Activated T-cell treated with anti-CD3 and anti-CD28 coated beads for 4 hours (primary cell): ENCODE measurements around the gene ADGRD2.

Experiments used
- DNase-seq: peaks from one replicate; pipeline ENCODE4 v3.0.0-alpha.2; 2020

ADGRD2 gene

GRCh38 chr9:124482431-124483031 lies 32.3 kb downstream of the ADGRD2 start:
- DNase-seq: no peak

DNA sequence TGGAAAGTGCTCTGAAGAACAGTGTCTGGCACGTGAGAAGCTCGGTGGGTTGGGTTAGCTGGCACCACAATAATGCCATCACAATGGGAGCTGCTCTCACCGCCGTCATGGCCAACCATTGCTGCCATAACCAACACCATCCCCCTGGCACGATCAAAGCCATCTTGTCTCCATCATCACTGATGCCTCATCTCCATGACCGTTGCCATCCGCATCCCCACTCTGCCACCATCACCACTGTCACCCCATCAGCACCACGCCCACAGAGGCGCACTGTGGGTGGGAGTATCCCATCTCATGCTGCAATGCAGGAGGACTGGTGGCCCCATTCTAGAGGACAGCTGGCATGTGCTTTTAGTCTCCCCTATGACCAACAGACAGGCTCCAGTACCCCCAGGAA lies 33.2 kb downstream of the ADGRD2 start:
- no peak for DNase-seq

- no peak for DNase-seq
Observed at GRCh38 chr9:124485201-124485600, 35.0 kb downstream of the ADGRD2 start.

DNA sequence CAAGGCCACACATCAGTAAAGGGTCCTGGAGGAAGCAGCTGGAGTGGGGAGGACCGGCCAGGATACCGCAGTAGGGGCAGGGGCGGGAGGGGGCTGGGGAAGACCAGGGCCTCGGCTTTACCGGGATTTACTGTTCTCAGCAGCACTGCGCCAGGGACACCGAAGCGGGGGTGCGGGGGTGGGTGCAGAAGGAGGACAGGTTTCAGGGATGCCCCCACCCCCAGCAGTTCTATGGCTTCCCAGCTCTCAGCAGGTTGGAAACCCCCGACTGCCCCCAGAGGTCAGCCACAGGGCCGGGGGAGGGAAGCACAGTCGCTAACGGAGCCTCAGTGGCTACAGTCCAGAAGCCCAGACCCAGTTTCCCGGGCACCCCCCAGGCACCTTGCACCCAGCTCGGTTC lies 35.7 kb downstream of the ADGRD2 start:
- DNase-seq: no peak

- no peak for DNase-seq
Observed at GRCh38 chr9:124486778-124487259, 36.6 kb downstream of the ADGRD2 start.

- no peak for DNase-seq
Observed at GRCh38 chr9:124487260-124488182, 37.3 kb downstream of the ADGRD2 start.

- no peak for DNase-seq
Observed at GRCh38 chr9:124488641-124489210, 38.5 kb downstream of the ADGRD2 start.

DNA sequence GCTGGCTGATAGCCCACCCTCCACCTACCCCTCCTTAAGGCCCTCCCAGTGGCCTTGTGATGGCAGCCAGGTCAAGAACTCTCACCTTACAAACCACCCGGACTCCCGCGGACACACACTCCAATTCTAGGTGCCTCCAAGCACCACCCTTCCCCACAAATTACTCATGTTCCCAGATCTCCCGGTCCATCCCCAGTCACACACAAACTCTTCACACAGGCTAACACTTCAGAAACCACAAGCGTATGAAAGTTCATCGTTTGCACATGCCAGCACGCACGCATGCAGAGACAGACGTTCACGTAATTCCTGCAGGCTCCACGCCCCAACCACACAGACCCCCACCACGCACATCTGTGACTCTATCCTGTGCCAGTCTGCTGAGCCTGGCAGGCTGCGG lies 39.0 kb downstream of the ADGRD2 start:
- DNase-seq: no peak

DNA sequence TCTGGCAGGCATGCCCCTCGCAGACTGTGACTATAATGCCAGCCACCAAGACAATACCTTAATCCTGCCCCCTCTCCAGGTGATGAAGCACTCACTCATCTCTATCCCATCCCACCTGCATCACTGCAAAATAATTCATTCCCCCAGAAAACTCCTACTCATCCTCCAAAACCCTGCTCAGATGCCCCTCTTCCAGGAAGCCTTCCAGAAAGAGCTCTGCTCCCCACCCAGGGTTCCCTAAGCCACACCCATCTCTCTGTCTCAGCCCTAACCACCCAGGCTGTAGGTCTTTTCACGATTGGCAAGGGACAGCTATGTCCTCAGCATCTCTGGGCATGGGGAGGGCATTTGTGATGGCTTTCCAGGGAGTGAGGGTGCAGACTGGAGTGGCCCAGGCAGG lies 39.8 kb downstream of the ADGRD2 start:
- DNase-seq: no peak

DNA sequence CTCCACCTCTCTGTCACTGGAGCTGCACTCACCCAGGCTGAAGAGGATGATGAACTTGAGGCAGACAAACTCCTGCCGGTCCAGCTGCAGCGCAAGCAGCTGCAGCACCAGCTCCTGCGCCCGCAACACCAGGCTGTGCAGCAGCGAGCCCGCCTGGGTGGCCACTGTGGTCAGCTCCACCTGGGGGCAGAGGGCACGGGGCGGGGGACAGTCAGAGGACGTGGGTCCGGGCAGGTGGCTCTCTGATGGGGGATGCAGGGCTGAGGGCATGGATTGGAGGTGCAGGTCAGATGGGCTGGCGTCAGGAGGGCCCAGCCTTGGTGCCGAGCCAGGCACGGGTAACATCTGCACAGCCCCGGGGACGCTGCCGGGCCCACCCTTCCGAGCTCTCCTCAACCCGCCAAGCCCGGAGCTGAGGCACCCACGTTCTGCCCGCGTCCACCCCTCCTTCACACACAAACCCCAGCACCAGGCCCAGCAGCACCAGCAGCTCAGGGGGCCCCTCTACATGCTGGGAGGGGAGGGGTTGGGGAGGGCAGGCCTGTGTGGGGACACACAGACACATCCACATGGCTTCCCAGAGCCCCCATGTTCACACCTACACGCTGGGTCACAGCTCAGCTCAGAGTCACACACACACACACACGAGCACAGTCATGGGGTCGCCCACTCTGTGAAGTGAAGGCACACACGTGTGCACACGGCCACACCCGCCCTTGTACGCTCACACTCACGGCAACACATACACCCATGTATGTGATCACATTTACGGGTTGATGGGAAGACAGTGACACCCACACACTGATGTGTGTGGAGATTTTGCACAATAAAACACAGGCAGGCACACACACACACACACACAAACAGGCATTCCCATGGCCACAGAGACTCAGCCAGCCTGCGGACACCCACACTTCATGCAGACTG lies 41.1 kb downstream of the ADGRD2 start:
- DNase-seq: no peak

GRCh38 chr9:124492818-124493217 lies 42.6 kb downstream of the ADGRD2 start:
- no peak for DNase-seq

DNA sequence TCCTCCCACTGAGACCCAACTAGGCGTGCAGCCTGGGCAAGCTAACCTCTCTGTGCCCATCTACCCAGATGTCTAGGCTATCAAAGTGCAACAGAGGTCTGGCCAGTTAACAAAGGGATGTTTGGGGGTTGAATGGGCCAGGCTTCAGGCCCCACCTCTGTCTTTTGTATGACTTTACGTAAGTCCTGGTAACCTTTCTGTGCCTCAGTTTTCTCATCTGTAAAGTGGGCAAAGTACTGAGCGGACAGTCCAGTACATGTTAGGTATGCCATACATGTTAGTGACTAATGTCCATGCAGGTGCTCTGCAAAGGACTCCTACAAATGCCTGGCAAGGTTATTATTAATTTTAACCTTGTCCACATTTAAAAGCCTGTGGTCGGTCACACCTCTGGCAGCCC lies 43.0 kb downstream of the ADGRD2 start:
- no peak for DNase-seq

DNA sequence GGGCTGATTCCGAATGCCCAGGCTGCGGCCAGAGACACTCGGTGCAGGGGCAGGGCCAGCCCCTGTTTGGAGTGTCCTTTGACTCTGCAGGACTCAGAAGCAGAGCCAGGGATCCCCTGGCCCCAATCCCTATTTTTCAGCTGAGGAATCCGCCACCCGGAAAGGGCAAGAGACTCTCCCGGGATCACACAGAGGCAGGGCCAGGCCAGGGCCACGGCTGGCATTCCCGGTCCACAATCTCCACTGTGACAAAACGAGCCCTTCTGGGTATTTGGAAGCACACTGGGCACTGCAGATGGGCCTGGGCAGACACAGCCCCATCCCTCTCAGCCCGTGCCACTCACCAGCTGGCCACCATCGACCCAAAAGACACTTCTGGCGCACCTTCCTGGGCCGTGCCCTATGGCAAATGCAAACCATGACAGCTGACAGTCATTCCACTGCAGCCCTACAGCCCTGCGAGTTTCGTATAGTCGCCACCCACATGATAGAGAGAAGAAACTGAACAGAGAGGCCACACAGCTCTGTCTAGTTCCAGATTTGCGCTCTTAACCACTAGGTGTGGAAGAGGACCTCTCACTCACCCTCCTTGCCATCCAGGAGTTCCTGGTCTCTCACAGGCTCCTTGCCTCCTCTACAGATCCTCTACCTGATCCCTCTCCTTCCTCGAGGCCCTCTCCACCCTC lies 43.7 kb downstream of the ADGRD2 start:
- no peak for DNase-seq

DNA sequence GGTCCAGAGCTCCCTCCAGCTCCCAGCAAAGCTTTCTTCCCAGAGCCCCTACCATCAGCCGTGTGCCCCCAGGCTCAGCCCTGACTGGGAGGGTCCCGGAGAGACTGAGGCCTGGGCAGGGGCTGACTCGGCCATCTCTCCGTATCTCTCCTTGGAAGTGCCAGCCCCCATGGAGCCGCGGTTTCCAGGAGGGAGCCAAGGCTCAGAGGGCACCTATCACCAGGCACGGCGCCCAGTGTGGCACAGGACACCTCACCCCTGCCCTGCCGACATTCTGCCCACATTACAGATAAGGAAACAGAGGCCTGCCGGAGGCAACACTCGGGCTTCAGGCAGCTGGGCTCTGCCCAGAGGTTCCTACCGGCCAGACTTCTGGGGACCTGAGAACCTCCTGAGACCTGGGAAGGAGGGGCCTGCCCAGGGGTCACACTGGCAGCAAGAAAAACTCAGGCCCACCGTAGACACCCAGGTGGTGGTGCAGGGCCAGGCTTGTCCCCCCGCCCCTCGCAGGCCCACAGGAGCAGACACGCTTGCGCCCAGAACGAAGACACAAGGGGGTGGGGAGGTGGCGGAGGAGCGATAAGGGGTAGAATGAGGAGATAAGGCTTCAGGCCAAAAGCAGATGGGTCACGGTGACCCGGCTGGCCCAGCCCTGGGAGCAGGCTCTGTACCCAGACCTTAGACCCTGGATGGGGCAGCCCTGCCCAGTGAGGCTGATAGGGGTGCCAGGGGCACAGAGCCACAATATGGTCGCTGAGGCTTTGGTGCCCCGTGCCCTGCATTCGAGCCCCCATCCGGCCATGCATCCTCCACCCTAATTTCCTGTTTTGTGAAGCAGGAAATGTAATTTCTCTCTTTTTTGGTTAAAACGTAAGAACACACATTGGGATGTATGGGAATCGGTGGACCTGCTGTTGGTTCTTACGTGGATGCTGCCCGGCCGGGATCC lies 45.1 kb downstream of the ADGRD2 start:
- no peak for DNase-seq

DNA sequence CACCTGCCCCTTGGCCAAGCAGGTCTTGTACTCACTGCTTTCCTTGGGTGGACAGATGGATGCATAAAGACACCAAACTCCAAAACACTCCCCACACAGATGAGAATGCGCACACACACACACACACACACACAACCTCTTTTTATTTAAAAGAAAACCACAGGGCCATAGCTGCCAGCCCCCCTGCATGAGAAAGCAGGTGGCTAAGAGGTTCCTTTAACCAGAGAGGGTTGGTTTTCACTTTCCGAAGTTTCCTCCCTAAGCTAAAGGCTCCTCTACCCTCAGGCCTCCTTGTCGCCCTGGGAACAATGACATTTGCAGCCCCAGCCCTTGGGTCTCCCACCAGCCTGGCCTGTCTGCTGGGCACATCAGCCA lies 45.8 kb downstream of the ADGRD2 start:
- no peak for DNase-seq

- DNase-seq: no peak
Observed at GRCh38 chr9:124496463-124496862, 46.2 kb downstream of the ADGRD2 start.

DNA sequence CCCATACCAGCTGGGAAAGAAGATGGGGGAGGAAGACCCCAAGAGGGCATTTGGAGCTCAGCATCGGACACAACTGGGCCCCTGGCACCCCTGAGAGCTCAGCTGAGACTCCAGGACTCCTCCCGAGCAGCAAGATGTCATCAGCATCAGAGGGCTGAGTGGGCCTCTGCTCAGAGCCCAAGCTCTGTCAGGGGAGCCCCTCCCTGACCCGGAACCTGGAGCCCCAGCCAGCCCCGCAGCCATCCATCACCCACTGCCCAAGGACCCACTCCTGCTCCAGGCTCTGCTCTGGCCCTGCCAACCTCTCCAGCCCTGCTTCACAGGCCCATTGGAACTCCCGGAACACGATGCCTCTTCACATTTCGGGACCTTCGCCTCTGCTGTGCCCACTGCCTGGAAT lies 47.2 kb downstream of the ADGRD2 start:
- DNase-seq: no peak

- no peak for DNase-seq
Observed at GRCh38 chr9:124498040-124498439, 47.8 kb downstream of the ADGRD2 start.

DNA sequence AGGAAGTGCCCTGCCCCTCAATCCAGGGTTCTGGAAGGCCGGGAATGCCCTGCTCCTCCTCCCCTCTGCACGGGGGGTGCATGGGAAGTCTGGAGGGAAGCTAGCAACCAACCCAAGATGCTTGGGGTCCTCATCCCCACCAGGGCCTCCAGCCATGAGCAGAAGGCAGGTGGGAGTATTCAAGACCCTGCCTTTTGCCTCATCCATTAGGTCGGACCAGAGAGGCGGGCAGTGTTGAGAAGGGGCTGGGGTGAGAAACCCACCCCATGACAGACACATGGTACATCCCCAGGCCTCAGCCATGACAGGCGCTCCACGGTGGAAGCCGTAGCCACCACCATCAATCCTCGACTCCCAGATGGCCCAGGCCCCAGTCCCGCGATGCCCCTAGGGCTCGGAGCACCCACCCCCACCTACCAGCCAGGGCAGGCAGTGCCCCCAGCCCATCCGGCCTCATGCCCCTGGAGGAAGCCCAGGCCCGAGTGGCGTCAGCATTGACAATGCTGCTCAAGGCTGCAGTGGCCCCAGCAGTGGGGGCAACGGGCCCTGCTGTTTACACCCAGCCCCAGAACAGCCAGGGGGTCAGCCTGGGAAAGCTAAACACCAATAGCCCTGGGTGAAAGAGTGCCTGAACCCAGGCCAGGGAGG lies 48.4 kb downstream of the ADGRD2 start:
- no peak for DNase-seq

DNA sequence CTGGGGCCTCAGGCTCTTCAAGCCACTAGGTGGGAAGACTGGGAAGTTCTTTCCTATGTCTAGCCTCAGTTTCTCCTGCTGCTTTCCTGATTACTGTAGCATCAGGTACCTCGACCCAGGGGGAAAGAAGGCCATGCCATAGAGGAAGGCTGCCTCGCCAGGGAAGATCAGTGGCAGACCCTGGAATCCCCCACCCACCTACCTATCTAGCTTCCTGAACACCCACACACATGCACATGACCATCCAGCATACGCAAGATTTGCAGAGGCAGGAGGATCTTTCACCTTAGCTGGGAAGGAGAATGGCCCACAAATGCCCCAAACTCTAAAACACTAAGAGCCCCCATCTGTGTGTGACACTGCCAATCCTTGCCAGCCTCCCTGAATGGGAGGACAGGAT lies 49.0 kb downstream of the ADGRD2 start:
- no peak for DNase-seq
